ENCODE data around the gene EIF4E.

GRCh38 chr4:98848448-98848847 lies 80.5 kb downstream of the EIF4E start:
- TF ChIP-seq CTCF (IDR thresholded peaks at IDR 0.05; ENCODE audit: low read depth, low read length, poor library complexity, severe bottlenecking) (no peak), EZH2phosphoT487 (IDR thresholded peaks at IDR 0.05; ENCODE audit: borderline replicate concordance, low read length) (no peak)
